Activated CD4-positive, alpha-beta T cell treated with anti-CD3 and anti-CD28 coated beads for 1 hour (primary cell): ENCODE data around the gene L3MBTL3.

Source experiments
- DNase-seq: peaks from one replicate; pipeline ENCODE4 v3.0.0-alpha.2; 2020

Gene L3MBTL3

DNA sequence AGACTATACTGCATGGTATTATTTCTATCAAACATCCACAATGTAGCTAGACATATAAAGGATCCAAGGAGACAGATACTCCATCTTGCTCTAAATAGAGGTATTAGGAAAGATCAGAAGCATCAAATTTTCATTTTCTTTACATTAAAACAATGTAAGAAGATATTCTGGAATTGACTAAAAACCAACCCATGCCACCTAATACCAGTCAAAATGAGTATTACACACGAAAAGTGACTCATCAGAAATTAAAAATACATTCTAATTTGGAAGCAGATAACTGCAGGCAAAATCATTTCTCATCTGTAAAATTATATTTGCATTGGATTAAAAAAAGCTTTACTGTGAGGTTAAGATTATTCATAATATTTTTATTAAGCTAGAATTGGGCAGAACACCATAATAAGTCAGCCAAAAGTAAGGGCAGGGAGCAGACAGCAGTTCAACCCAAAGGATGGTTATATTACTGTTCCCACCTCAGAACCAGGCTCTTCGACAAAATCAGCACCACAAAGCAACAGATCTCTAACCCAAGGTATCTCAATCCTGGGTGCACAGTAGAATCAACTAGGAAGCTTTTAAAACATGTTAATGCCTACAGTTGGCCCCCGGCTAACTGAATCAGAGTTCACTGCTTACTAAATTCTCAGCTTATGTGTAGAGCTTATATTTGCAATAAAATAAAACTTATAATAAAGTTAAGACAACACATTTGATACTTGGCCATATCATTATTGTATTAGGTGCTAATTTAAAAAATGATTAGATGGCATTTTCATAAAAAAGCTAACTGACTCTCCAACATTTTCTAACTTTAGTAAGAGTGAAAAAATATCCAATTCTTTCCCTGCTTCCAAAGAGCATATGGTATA, 169.2 kb downstream of the L3MBTL3 start:
- no peak for DNase-seq

DNA sequence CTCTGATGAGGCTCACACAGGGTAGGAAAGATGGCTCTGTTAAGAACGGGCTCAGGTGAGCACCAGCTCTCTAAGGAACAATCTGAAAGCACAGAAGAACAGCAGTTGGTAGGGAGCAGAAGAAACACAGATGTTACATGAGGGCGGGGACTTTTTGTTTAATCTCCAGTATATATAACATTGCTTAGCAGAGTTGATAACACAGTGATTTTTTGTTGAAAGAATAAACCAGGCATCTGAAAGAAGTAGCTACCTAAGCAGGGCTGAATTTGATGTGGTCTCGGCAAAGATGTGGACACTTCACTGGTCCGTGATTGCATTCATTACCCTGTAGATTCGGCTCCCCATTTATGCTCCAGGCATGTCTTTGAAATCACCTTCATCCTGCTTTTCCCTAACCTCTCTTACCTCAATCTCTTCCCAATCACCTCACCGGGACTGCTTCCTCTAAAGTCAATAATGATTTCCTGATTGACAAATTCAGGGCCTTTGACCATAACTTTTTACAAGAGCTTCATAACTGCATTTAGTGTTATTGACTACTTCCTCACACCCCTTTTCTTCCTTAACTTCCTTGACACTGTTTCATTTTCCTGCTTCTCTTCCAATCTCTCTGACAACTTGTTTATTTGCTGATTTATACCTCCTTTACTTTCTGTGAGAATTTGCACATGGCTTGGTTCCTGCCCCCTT, 170.0 kb downstream of the L3MBTL3 start:
- no peak for DNase-seq

DNA sequence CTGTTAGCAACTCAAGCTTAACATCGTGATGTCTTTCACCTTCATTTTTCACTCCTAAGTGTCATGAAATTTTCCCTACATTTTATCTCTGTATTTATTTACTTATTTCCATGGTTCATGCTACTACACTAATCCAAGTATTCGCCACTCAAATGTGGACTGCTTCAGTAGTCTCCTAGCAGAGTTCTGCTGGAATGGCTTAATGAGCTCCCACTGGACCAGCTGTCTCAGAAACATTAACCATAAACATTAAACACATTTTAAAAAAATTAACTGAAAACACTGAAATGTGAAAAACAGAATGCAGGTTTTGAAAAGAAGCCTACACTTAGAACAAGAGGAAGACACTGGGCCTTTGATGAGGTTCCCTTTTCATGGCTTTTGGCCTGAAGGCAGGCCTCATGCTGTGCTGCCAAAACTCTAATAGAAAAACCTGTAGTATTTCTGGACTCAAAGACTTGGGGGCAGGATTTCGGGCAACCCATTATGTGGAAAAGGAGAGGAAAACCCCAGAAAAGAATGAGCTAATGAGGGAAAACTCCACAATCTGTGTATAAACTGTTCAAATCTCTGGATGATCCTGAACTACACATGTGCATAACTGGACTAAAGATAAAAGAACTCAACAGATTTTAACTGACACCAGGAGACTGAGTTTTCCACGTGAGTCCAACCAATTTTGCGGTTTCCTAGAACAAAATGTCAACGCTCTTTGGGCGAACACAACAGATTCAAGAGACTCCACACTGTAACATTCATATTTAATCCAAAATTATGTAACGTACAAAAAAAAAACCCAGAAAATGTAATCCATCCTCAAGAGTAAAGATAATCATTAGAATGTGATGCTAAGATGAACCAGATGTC, 171.4 kb downstream of the L3MBTL3 start:
- no peak for DNase-seq
